Measurements from ENCODE around the gene RNF126. TPM values are rescaled to one million over a fixed set of nuclear protein-coding genes. Genes with fewer than 3 reads are reported as not detected.
A peak's percentile ranks its signal among the peaks of the same experiment; 100 is the strongest.

RNF126 gene
- total and polyA plus RNA-seq, 2 donors, result 8.6 to 41.8 TPM

DNA sequence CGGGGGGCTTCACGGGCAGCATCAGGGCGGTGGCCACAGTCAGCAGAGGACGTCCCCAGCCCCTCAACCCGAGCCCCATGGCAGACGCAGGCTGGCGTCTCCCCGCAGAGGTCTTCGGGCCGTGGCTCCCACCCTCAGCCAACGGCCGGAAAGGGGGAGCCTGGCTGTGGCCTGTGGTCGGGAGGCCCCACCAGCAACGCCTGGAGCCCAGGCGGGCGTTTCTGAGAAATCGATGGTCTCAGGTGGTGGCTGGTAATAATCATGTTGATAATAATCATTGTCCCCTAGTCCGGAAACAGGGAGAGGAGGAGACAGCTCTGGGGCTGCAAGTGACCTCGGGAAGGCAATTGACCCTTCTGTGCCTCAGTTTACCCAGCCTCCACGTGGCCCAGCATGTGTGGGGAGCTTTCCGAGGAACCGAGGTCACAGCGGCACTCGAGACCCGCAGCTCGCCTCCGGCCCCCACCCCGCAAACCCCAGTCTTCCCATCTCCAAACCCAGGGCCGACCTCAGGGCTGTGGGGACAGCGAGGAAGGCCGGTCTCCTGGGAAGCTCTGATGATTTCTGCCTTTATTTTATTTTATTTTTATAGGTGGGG is 32.4 kb upstream of the RNF126 start, which contains the start of gene PRSS57:
Gene PRSS57, minus strand, starts transcription at position 101 of the 598 bp plus-strand sequence. Its CDS starts 22 bp downstream, at position 79.
- 63% methylated on average over 31 of the region's 31 CpGs for WGBS
- H3K27ac ChIP-seq (ENCODE audit: low read depth), result no peak within 1 kb of the TSS
- H3K4me3 ChIP-seq (ENCODE audit: low read depth, low read length), result no peak within 1 kb of the TSS
- no peak for DNase-seq (ENCODE audit: extremely low spot score)
- H3K4me1 ChIP-seq (ENCODE audit: insufficient read depth), result no peaks in the 10 kb centered on the region
- H3K36me3 ChIP-seq (ENCODE audit: insufficient read depth), result no peaks in the 10 kb centered on the region

GRCh38 chr19:694481-695351 is 31.7 kb upstream of the RNF126 start:
- H3K36me3 ChIP-seq (ENCODE audit: insufficient read depth), result no peaks in the 10 kb centered on the region
- H3K27ac ChIP-seq (ENCODE audit: low read depth), result no peak overlapping the region
- 38% methylated on average over 41 of the region's 41 CpGs for WGBS
- H3K4me1 ChIP-seq (ENCODE audit: insufficient read depth), result no peaks in the 10 kb centered on the region
- no peak for DNase-seq (ENCODE audit: extremely low spot score)
- no peak overlapping the region for H3K4me3 ChIP-seq (ENCODE audit: low read depth, low read length)

GRCh38 chr19:690203-690602 is 27.2 kb upstream of the RNF126 start:
- Histone ChIP-seq H3K4me3 (ENCODE audit: low read depth, low read length) (no peak overlapping the region), H3K27ac (ENCODE audit: low read depth) (no peak overlapping the region), H3K36me3 (ENCODE audit: insufficient read depth) (no peaks in the 10 kb centered on the region), H3K4me1 (ENCODE audit: insufficient read depth) (no peaks in the 10 kb centered on the region)
- no peak for DNase-seq (ENCODE audit: extremely low spot score)
- 63% methylated on average over 18 of the region's 18 CpGs for WGBS

DNA sequence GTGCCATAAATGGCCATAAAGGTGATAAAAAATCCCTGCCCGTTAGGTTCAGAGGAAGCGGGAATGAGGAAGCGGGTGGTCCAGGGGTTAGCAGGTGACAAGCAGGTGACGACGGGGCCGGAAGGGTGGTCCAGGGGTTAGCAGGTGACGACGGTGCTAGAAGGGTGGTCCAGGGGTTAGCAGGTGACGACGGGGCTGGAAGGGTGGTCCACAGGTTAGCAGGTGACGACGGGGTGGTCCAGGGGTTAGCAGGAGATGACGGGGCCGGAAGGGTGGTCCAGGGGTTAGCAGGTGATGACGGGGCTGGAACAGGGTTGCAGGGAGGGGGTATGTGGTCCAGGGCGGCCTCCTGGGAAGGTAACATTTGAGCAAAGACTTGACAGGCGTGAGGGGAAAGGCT is 26.0 kb upstream of the RNF126 start:
- H3K4me1 ChIP-seq (ENCODE audit: insufficient read depth), result no peaks in the 10 kb centered on the region
- 72% methylated on average over 17 of the region's 17 CpGs for WGBS
- no peak overlapping the region for H3K27ac ChIP-seq (ENCODE audit: low read depth)
- H3K4me3 ChIP-seq (ENCODE audit: low read depth, low read length), result no peak overlapping the region
- DNase-seq (ENCODE audit: extremely low spot score), result no peak
- no peaks in the 10 kb centered on the region for H3K36me3 ChIP-seq (ENCODE audit: insufficient read depth)

DNA sequence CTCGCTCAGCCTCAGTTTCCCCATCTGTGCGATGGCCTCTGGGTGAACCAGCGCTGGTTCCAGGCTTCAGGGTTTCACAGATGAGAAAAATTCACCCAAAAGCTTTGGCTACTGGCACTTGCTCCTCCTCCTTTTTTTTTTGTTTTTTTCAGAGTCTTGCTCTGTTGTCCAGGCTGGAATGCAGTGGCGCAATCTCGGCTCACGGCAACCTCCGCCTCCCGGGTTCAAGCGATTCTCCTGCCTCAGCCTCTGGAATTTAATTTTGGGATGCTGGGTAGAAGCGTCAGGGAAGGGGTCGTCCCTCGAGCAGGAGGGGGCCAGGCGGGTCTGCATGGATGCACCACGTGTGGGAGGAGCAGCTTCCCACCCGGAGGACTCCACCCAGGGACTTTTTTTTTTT is 25.2 kb upstream of the RNF126 start:
- WGBS, result 45% methylated on average over 15 of the region's 15 CpGs
- H3K4me1 ChIP-seq (ENCODE audit: insufficient read depth), result no peaks in the 10 kb centered on the region
- DNase-seq (ENCODE audit: extremely low spot score), result no peak
- H3K36me3 ChIP-seq (ENCODE audit: insufficient read depth), result no peaks in the 10 kb centered on the region
- H3K4me3 ChIP-seq (ENCODE audit: low read depth, low read length), result no peak overlapping the region
- no peak overlapping the region for H3K27ac ChIP-seq (ENCODE audit: low read depth)

GRCh38 chr19:687569-688166 is 24.7 kb upstream of the RNF126 start:
- Histone ChIP-seq H3K36me3 (ENCODE audit: insufficient read depth) (no peaks in the 10 kb centered on the region), H3K4me3 (ENCODE audit: low read depth, low read length) (no peak overlapping the region), H3K4me1 (ENCODE audit: insufficient read depth) (no peaks in the 10 kb centered on the region), H3K27ac (ENCODE audit: low read depth) (no peak overlapping the region)
- WGBS, result 84% methylated on average over 11 of the region's 11 CpGs
- no peak for DNase-seq (ENCODE audit: extremely low spot score)

DNA sequence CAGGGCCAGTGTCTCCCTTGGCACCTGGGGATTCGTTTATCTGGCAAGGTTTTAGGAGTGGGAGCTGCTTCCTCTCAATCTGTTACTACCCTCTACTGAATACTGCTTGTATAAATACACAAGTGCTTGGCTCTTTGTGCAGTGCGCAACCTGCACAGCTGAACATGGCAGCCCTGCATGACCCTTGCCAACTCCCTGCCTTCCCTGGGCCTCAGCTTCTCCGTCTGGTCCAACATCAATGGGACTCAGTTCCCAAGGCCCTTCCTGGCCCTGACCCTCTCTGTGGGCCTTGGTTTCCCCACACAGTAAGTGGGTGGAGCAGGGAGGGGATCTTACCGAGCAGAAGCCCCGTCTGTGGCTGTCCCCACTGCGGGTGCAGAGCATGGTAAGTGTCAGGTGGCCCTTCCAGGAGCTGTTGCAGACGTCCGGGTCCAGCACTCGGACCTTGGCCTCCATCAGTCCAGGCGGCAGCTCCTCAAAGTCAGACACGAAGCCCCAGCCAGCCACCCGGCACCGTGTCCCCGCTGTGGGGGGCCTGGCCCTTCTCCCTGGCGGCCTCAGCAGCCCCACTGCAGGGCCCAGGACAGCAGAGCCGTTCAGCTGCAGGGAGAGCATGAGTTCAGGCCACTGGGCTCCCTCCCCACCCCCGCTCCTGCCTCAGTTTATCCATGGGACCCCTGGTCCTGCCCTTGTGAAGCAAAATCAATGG is 23.7 kb upstream of the RNF126 start:
- H3K27ac ChIP-seq (ENCODE audit: low read depth), result no peak overlapping the region
- no peak overlapping the region for H3K4me3 ChIP-seq (ENCODE audit: low read depth, low read length)
- no peaks in the 10 kb centered on the region for H3K36me3 ChIP-seq (ENCODE audit: insufficient read depth)
- 72% methylated on average over 17 of the region's 17 CpGs for WGBS
- no peak for DNase-seq (ENCODE audit: extremely low spot score)
- no peaks in the 10 kb centered on the region for H3K4me1 ChIP-seq (ENCODE audit: insufficient read depth)

DNA sequence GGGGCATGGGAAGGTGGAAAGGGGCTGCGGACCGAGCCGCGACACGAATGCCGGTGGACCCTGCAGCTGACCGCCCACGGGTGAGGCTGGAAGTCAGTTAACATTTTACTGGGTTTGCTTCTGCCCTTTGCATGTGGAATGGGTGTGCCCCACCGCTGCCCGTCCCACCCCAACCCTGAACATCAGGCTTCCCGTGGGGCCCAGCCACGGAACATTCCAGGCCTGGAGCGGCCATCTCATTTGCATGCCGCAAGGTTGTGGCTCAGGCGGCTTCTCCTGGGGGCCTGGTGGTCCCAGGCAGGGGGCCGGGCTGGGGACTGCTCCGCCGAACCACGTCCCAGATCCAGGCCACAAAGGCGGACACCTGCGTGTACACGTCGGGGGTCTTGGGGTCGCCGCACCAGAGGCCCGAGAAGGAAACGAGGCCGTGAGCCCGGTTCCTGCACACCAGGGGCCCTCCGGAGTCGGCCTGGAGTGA is 22.5 kb upstream of the RNF126 start:
- 82% methylated on average over 31 of the region's 31 CpGs for WGBS
- Histone ChIP-seq H3K27ac (ENCODE audit: low read depth) (no peak overlapping the region), H3K4me3 (ENCODE audit: low read depth, low read length) (no peak overlapping the region), H3K4me1 (ENCODE audit: insufficient read depth) (no peaks in the 10 kb centered on the region), H3K36me3 (ENCODE audit: insufficient read depth) (no peaks in the 10 kb centered on the region)
- DNase-seq (ENCODE audit: extremely low spot score), result no peak

DNA sequence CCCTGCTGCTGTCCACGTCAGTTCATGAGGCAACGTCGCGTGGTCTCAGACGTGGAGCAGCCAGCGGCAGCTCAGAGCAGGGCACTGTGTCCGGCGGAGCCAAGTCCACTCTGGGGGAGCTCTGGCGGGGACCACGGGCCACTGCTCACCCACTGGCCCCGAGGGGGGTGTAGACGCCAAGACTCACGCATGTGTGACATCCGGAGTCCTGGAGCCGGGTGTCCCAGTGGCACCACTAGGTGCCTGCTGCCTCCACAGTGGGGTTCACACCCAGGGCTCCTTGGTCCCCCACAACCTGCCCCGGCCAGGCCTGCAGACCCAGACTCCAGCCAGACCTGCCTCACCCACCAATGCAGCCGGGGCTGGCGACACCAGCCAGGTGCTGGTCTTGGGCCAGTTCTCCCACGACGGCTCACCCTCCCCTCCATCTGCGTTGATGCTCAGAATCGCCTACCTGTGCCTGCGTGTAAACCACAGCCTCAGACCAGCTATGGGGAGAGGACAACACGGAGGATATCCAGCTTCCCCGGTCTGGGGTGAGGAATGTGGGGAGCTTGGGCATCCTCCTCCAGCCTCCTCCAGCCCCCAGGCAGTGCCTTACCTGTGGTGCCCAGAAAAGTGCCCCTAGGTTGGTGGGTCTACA is 19.8 kb upstream of the RNF126 start:
- H3K4me1 ChIP-seq (ENCODE audit: insufficient read depth), result no peaks in the 10 kb centered on the region
- no peak overlapping the region for H3K27ac ChIP-seq (ENCODE audit: low read depth)
- H3K4me3 ChIP-seq (ENCODE audit: low read depth, low read length), result no peak overlapping the region
- no peaks in the 10 kb centered on the region for H3K36me3 ChIP-seq (ENCODE audit: insufficient read depth)
- DNase-seq (ENCODE audit: extremely low spot score), result no peak
- WGBS, result 78% methylated on average over 25 of the region's 25 CpGs

DNA sequence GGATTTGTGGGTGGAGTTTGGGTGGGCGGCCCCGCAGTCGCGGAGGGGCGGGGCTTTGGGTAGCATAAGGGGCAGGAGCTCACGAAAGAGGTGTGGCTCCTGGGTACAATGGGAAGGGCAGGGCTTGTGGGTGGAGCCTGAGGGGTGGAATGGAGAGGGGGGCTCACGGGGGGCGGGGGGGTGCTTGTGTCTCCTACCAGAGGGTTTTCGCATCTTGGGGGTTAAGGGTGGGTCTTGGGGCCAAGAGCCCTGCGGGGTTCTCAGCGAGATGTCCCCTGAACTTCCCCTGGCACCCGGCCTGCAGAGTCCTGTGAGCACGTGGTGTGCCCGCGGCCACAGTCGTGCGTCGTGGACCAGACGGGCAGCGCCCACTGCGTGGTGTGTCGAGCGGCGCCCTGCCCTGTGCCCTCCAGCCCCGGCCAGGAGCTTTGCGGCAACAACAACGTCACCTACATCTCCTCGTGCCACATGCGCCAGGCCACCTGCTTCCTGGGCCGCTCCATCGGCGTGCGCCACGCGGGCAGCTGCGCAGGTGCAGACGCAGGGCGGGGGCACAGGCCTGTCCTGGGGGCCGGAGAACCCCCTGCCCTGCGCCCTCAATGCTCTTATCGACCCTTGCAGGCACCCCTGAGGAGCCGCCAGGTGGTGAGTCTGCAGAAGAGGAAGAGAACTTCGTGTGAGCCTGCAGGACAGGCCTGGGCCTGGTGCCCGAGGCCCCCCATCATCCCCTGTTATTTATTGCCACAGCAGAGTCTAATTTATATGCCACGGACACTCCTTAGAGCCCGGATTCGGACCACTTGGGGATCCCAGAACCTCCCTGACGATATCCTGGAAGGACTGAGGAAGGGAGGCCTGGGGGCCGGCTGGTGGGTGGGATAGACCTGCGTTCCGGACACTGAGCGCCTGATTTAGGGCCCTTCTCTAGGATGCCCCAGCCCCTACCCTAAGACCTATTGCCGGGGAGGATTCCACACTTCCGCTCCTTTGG is 18.3 kb upstream of the RNF126 start:
- Histone ChIP-seq H3K36me3 (ENCODE audit: insufficient read depth) (no peaks in the 10 kb centered on the region), H3K4me3 (ENCODE audit: low read depth, low read length) (no peak overlapping the region), H3K27ac (ENCODE audit: low read depth) (no peak overlapping the region), H3K4me1 (ENCODE audit: insufficient read depth) (no peaks in the 10 kb centered on the region)
- no peak for DNase-seq (ENCODE audit: extremely low spot score)
- WGBS, result 71% methylated on average over 54 of the region's 54 CpGs

DNA sequence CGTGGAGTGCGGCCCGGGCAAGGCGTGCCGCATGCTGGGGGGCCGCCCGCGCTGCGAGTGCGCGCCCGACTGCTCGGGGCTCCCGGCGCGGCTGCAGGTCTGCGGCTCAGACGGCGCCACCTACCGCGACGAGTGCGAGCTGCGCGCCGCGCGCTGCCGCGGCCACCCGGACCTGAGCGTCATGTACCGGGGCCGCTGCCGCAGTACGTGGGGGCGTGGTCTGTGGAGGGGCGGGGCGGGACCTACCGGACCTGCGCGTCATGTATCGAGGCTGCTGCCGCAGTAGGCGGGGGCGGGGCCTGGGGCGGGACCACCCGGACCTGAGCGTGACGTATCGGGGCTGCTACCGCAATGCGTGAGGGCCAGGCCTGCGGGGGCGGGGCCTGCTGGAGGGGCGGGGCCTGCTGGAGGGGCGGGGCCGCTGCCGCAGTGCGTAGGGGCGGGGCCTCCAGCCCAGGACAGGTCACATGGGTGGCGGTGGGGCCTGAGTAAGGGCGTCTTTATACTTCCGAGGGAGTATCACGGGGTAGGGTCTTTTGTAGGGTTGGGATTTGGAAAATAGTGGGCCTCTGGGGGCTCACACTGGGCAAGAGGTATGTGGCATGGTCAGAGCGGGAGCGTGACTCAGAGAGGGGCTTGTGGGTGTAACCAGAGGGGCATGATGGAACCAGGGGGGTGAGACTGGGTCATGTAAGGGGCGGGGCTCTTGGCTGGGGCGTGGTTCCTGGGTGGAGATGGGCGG is 17.4 kb upstream of the RNF126 start:
- Histone ChIP-seq H3K4me1 (ENCODE audit: insufficient read depth) (no peaks in the 10 kb centered on the region), H3K27ac (ENCODE audit: low read depth) (peak overlapping the region; percentile 90)

More for the DNA sequence above, 17.4 kb upstream of the RNF126 start:
- no peaks in the 10 kb centered on the region for H3K36me3 ChIP-seq (ENCODE audit: insufficient read depth)
- peak; percentile 88 for DNase-seq (ENCODE audit: extremely low spot score)
- peak overlapping the region; percentile 70 for H3K4me3 ChIP-seq (ENCODE audit: low read depth, low read length)
- WGBS, result 1% methylated on average over 70 of the region's 70 CpGs

All from urinary bladder (tissue), 4 donors.